GM18867 (cell line): ENCODE data around the gene LIFR.
A peak's percentile ranks its signal among the peaks of the same experiment; 100 is the strongest.

Source experiments
- ATAC-seq: cut with Tn5 transposase; IDR thresholded peaks from one replicate; pipeline ENCODE4 v1.9.1; 2021; ENCODE audit warnings: mild to moderate bottlenecking, moderate library complexity; ENCODE audit not compliant: unreplicated experiment

LIFR gene

GRCh38 chr5:38468202-38468673 is 88.2 kb downstream of the LIFR start:
- ATAC-seq: no peak

GRCh38 chr5:38467353-38468040 is 88.9 kb downstream of the LIFR start:
- no peak for ATAC-seq

- no peak for ATAC-seq
Observed at GRCh38 chr5:38466424-38467189, 89.8 kb downstream of the LIFR start.

- no peak for ATAC-seq
Observed at GRCh38 chr5:38465702-38466423, 90.6 kb downstream of the LIFR start.

- no peak for ATAC-seq
Observed at GRCh38 chr5:38465061-38465460, 91.4 kb downstream of the LIFR start.

- no peak for ATAC-seq
Observed at GRCh38 chr5:38463634-38464521, 92.6 kb downstream of the LIFR start.

- ATAC-seq: no peak
Observed at GRCh38 chr5:38462976-38463633, 93.3 kb downstream of the LIFR start.

- ATAC-seq: no peak
Observed at GRCh38 chr5:38458174-38458573, 98.3 kb downstream of the LIFR start.

GRCh38 chr5:38456657-38457399 is 99.6 kb downstream of the LIFR start:
- ATAC-seq: no peak

GRCh38 chr5:38455796-38456330 is 100.6 kb downstream of the LIFR start:
- ATAC-seq: peak; percentile 66

- ATAC-seq: no peak
Observed at GRCh38 chr5:38453921-38454320, 102.5 kb downstream of the LIFR start.

GRCh38 chr5:38453506-38453905 is 102.9 kb downstream of the LIFR start:
- ATAC-seq: peak; percentile 95

- no peak for ATAC-seq
Observed at GRCh38 chr5:38452201-38452600, 104.2 kb downstream of the LIFR start.

- no peak for ATAC-seq
Observed at GRCh38 chr5:38451074-38451725, 105.2 kb downstream of the LIFR start.

- ATAC-seq: no peak
Observed at GRCh38 chr5:38450627-38451026, 105.8 kb downstream of the LIFR start.

- ATAC-seq: no peak
Observed at GRCh38 chr5:38448568-38449350, 107.7 kb downstream of the LIFR start.

GRCh38 chr5:38447786-38448185 is 108.7 kb downstream of the LIFR start:
- ATAC-seq: no peak

- ATAC-seq: no peak
Observed at GRCh38 chr5:38447056-38447455, 109.4 kb downstream of the LIFR start.
